Nephron (organoid): ENCODE data around the gene HSD17B12.

Experiments used
- H3K27ac Mint-ChIP-seq, 3 experiments: 2 replicates each; pipeline ENCODE4 v1.8.0; 2020; ENCODE audit warnings: mixed read lengths in 3 of 3, mild to moderate bottlenecking in 2 of 3, moderate library complexity in 1 of 3
- H3K27me3 Mint-ChIP-seq: 2 replicates; pipeline ENCODE4 v1.8.0; 2021; ENCODE audit warnings: low read depth, mild to moderate bottlenecking, moderate library complexity, mixed read lengths
- H3K36me3 Mint-ChIP-seq: 2 replicates; pipeline ENCODE4 v1.8.0; 2020; ENCODE audit warnings: low read depth, mixed read lengths
- H3K4me1 Mint-ChIP-seq: 2 replicates; pipeline ENCODE4 v1.8.0; 2020; ENCODE audit warnings: mixed read lengths
- H3K4me3 Mint-ChIP-seq, 3 experiments: 2 replicates each; pipeline ENCODE4 v1.8.0; 2020; ENCODE audit warnings: mild to moderate bottlenecking in 3 of 3, mixed read lengths in 3 of 3, moderate library complexity in 2 of 3
- H3K9me3 Mint-ChIP-seq: 2 replicates; pipeline ENCODE4 v1.8.0; 2020; ENCODE audit warnings: mixed read lengths
- TF ChIP-seq, protein P1 (sequence below), 3 experiments: fragments of 200-600 bp; sonication (generic); IDR thresholded peaks; one replicate each; pipeline ENCODE4 v1.5.0; 2021; ENCODE audit warnings: antibody characterized with exemption in 3 of 3; ENCODE audit not compliant: unreplicated experiment in 3 of 3

HSD17B12 gene

GRCh38 chr11:43699870-43700269, 19.3 kb downstream of the HSD17B12 start:
- peaks cover 71% of the 10 kb centered on the region for H3K36me3 Mint-ChIP-seq

GRCh38 chr11:43706631-43707030, 26.1 kb downstream of the HSD17B12 start:
- TF ChIP-seq, protein P1, sequence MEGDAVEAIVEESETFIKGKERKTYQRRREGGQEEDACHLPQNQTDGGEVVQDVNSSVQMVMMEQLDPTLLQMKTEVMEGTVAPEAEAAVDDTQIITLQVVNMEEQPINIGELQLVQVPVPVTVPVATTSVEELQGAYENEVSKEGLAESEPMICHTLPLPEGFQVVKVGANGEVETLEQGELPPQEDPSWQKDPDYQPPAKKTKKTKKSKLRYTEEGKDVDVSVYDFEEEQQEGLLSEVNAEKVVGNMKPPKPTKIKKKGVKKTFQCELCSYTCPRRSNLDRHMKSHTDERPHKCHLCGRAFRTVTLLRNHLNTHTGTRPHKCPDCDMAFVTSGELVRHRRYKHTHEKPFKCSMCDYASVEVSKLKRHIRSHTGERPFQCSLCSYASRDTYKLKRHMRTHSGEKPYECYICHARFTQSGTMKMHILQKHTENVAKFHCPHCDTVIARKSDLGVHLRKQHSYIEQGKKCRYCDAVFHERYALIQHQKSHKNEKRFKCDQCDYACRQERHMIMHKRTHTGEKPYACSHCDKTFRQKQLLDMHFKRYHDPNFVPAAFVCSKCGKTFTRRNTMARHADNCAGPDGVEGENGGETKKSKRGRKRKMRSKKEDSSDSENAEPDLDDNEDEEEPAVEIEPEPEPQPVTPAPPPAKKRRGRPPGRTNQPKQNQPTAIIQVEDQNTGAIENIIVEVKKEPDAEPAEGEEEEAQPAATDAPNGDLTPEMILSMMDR (IDR thresholded peaks at IDR 0.05; ENCODE audit: unreplicated experiment in 3 of 3), result no peak
- H3K4me1 Mint-ChIP-seq, result no peaks in the 10 kb centered on the region

More at GRCh38 chr11:43699870-43700269, 19.3 kb downstream of the HSD17B12 start:
- no peak overlapping the region for H3K27ac Mint-ChIP-seq
- no peaks in the 10 kb centered on the region for H3K27me3 Mint-ChIP-seq
- H3K4me1 Mint-ChIP-seq, result no peaks in the 10 kb centered on the region
- no peak overlapping the region for H3K4me3 Mint-ChIP-seq
- TF ChIP-seq, protein P1 (IDR thresholded peaks at IDR 0.05; ENCODE audit: unreplicated experiment in 3 of 3), result no peak
- peaks cover 47% of the 10 kb centered on the region for H3K9me3 Mint-ChIP-seq

GRCh38 chr11:43708776-43709175, 28.2 kb downstream of the HSD17B12 start:
- H3K4me1 Mint-ChIP-seq, result no peaks in the 10 kb centered on the region
- peaks cover 53% of the 10 kb centered on the region for H3K36me3 Mint-ChIP-seq
- peaks cover 13% of the 10 kb centered on the region for H3K9me3 Mint-ChIP-seq
- no peak overlapping the region for H3K27ac Mint-ChIP-seq
- TF ChIP-seq, protein P1 (IDR thresholded peaks at IDR 0.05; ENCODE audit: unreplicated experiment in 3 of 3), result no peak
- no peak overlapping the region for H3K4me3 Mint-ChIP-seq
- no peaks in the 10 kb centered on the region for H3K27me3 Mint-ChIP-seq

More at GRCh38 chr11:43706631-43707030, 26.1 kb downstream of the HSD17B12 start:
- H3K27me3 Mint-ChIP-seq, result no peaks in the 10 kb centered on the region
- H3K4me3 Mint-ChIP-seq, result no peak overlapping the region
- H3K27ac Mint-ChIP-seq, result no peak overlapping the region
- H3K36me3 Mint-ChIP-seq, result peaks cover 62% of the 10 kb centered on the region
- peaks cover 24% of the 10 kb centered on the region for H3K9me3 Mint-ChIP-seq

DNA sequence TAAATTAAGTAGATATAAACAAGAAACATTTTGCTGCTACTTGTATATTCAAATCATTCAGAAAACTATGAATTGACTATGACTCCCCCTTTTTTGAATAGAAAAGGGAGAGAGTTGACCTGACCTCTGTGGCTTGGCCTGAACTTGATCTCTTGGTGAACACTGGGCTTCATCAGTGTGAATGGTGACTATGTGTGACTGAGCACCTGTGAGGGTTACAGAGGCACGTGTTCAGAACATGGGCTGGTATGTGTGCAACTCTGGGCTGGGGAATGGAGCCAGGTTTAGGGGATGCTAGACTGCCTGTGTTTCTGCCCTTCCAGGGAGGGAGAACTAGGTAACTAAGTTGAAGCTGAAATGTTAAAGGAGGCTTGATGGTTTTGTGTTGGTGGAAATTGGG, 29.2 kb downstream of the HSD17B12 start:
- Mint-ChIP-seq H3K9me3 (peaks cover 9% of the 10 kb centered on the region), H3K4me1 (no peaks in the 10 kb centered on the region), H3K4me3 (no peak overlapping the region), H3K36me3 (peaks cover 47% of the 10 kb centered on the region), H3K27me3 (no peaks in the 10 kb centered on the region), H3K27ac (no peak overlapping the region)
- TF ChIP-seq, protein P1 (IDR thresholded peaks at IDR 0.05; ENCODE audit: unreplicated experiment in 3 of 3), result no peak

GRCh38 chr11:43712676-43713075, 32.1 kb downstream of the HSD17B12 start:
- Mint-ChIP-seq H3K4me1 (no peaks in the 10 kb centered on the region), H3K27ac (no peak overlapping the region), H3K4me3 (no peak overlapping the region), H3K9me3 (peaks cover 14% of the 10 kb centered on the region), H3K36me3 (peaks cover 45% of the 10 kb centered on the region), H3K27me3 (no peaks in the 10 kb centered on the region)
- TF ChIP-seq, protein P1 (IDR thresholded peaks at IDR 0.05; ENCODE audit: unreplicated experiment in 3 of 3), result no peak

DNA sequence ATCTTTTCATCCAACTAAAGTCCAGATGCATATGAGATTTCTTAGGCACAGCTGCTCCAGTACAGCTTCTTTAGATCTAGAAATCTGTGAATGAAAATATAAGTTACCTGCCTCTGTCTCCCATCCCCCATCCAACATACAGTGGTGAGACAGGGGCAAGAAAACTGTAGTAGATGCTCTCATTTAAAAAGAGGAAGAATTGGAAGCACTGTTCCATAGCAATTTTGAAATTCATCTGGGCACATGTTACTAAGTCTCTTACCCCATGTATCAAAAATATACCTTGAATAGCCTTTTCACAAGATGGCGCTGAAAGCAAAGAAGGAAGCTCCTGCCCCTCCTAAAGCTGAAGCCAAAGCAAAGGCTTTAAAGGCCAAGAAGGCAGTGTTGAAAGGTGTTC, 37.8 kb downstream of the HSD17B12 start:
- H3K36me3 Mint-ChIP-seq, result peaks cover 49% of the 10 kb centered on the region
- H3K27ac Mint-ChIP-seq, result no peak overlapping the region
- no peak overlapping the region for H3K4me3 Mint-ChIP-seq
- H3K9me3 Mint-ChIP-seq, result peaks cover 14% of the 10 kb centered on the region
- TF ChIP-seq, protein P1 (IDR thresholded peaks at IDR 0.05; ENCODE audit: unreplicated experiment in 3 of 3), result no peak
- H3K27me3 Mint-ChIP-seq, result no peaks in the 10 kb centered on the region
- no peaks in the 10 kb centered on the region for H3K4me1 Mint-ChIP-seq
